ENCODE data around the gene AFF3.

DNA sequence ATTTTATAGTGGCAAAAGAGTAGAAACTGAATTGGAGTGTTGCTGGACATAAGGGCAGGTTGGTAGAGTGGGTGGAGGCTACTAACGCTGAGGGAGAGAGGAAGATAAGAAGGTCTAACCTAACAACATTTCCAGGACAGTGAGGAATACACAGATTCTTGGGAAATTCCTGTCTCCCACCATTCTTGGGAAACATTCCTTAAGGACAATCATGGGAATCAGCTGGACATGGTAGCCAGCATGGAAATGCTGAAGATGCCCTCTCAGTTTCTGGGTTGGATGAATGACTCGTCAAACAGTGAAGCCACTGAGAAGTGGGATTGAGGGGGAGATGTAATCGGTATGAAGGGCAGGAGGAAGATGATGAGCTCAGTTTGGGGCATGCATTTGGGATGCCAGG is 265.4 kb downstream of the AFF3 start:
- no peak for TF ChIP-seq EZH2 (IDR thresholded peaks at IDR 0.05)
- TF ChIP-seq, protein P1, sequence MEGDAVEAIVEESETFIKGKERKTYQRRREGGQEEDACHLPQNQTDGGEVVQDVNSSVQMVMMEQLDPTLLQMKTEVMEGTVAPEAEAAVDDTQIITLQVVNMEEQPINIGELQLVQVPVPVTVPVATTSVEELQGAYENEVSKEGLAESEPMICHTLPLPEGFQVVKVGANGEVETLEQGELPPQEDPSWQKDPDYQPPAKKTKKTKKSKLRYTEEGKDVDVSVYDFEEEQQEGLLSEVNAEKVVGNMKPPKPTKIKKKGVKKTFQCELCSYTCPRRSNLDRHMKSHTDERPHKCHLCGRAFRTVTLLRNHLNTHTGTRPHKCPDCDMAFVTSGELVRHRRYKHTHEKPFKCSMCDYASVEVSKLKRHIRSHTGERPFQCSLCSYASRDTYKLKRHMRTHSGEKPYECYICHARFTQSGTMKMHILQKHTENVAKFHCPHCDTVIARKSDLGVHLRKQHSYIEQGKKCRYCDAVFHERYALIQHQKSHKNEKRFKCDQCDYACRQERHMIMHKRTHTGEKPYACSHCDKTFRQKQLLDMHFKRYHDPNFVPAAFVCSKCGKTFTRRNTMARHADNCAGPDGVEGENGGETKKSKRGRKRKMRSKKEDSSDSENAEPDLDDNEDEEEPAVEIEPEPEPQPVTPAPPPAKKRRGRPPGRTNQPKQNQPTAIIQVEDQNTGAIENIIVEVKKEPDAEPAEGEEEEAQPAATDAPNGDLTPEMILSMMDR (IDR thresholded peaks at IDR 0.05 in 2 of 3, conservative IDR thresholded peaks at IDR 0.05 in 1 of 3; ENCODE audit: borderline replicate concordance in 1 of 3, insufficient read depth in 1 of 3, low read depth in 2 of 3, low read length in 2 of 3), result no peak
- TF ChIP-seq POLR2AphosphoS5 (IDR thresholded peaks at IDR 0.05; ENCODE audit: low read depth, low read length), result no peak
- TF ChIP-seq POLR2A (IDR thresholded peaks at IDR 0.05; ENCODE audit: borderline replicate concordance, extremely low read depth, insufficient read depth, insufficient read length), result no peak
- TF ChIP-seq TCF7L2 (IDR thresholded peaks at IDR 0.05; ENCODE audit: borderline replicate concordance, extremely low read depth, insufficient read depth, insufficient read length), result no peak
- TF ChIP-seq RAD21 (IDR thresholded peaks at IDR 0.05; ENCODE audit: low read depth), result no peak
- TF ChIP-seq SRF (IDR thresholded peaks at IDR 0.05; ENCODE audit: low read depth), result no peak
- no peak for TF ChIP-seq ZFX (IDR thresholded peaks at IDR 0.05)
- TF ChIP-seq, protein P2, sequence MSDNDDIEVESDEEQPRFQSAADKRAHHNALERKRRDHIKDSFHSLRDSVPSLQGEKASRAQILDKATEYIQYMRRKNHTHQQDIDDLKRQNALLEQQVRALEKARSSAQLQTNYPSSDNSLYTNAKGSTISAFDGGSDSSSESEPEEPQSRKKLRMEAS (IDR thresholded peaks at IDR 0.05), result no peak
- TF ChIP-seq, protein P3, sequence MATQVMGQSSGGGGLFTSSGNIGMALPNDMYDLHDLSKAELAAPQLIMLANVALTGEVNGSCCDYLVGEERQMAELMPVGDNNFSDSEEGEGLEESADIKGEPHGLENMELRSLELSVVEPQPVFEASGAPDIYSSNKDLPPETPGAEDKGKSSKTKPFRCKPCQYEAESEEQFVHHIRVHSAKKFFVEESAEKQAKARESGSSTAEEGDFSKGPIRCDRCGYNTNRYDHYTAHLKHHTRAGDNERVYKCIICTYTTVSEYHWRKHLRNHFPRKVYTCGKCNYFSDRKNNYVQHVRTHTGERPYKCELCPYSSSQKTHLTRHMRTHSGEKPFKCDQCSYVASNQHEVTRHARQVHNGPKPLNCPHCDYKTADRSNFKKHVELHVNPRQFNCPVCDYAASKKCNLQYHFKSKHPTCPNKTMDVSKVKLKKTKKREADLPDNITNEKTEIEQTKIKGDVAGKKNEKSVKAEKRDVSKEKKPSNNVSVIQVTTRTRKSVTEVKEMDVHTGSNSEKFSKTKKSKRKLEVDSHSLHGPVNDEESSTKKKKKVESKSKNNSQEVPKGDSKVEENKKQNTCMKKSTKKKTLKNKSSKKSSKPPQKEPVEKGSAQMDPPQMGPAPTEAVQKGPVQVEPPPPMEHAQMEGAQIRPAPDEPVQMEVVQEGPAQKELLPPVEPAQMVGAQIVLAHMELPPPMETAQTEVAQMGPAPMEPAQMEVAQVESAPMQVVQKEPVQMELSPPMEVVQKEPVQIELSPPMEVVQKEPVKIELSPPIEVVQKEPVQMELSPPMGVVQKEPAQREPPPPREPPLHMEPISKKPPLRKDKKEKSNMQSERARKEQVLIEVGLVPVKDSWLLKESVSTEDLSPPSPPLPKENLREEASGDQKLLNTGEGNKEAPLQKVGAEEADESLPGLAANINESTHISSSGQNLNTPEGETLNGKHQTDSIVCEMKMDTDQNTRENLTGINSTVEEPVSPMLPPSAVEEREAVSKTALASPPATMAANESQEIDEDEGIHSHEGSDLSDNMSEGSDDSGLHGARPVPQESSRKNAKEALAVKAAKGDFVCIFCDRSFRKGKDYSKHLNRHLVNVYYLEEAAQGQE (IDR thresholded peaks at IDR 0.05; ENCODE audit: low read depth), result no peak
- TF ChIP-seq SIN3A (IDR thresholded peaks at IDR 0.05; ENCODE audit: low read depth), result no peak
- no peak for TF ChIP-seq JUND (IDR thresholded peaks at IDR 0.05)
- no peak for TF ChIP-seq YY1 (IDR thresholded peaks at IDR 0.05; ENCODE audit: extremely low read depth, insufficient replicate concordance, low read depth, low read length)

Data from HCT116 (cell line).